ENCODE results near the gene RNF31. TPM values are rescaled to one million over a fixed set of nuclear protein-coding genes. Genes with fewer than 3 reads are reported as not detected.

The RNF31 gene
- total and polyA plus RNA-seq, 2 of the 13 experiments (the other 11 are each of a cell fraction or from before 2014, with no cell fraction given) = 48.2 to 86.8 TPM

DNA sequence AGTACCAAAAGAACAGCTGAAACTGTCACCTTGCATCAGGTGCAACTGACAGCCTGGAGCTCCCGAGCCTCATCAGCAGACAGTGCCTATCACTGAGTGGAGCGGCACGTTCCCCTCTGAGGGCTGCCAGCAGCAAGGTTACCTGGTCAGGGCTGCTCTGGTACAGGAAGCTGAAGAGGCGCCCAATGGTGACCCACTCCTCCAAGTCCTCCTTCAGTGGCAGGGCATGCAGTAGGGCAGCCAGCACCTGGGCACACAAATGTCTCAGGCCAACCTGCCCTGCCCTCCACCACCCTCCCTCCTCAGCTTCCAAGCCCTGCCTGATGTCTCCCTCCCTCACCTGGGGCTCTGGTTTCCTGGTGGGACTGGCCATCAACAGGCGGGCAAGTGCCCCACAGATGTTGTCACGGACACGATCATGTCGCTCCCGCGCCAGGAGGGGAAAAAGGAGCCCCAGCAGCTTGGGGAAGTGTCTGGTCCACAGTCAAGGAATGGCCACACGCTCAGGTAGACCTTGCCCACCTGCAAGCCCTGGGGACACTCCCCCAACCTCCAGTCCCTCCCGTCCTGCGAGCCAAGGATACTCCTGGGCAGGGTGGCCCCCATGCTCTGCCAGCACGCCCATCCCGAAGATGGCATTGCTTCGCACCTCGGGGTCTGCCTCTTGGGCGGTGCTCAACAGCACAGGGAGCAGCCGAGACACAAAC lies 34.2 kb downstream of the RNF31 start (continued):
- TF ChIP-seq HES4 (CRISPR knock-in tag; IDR thresholded peaks at IDR 0.05; ENCODE audit: borderline replicate concordance) = 0 out of 2 replicates have a peak, but pooled peaks have one; percentile 13
- TF ChIP-seq MATR3 (CRISPR knock-in tag; IDR thresholded peaks at IDR 0.05) = no peak
- TF ChIP-seq GMEB2 (CRISPR knock-in tag; IDR thresholded peaks at IDR 0.05; ENCODE audit: low read depth) = no peak
- TF ChIP-seq ETV6 (CRISPR knock-in tag; conservative IDR thresholded peaks at IDR 0.05) = no peak
- 0 out of 2 replicates have a peak, but pooled peaks have one; percentile 22 for TF ChIP-seq BORCS8-MEF2B (CRISPR knock-in tag; IDR thresholded peaks at IDR 0.05)

- no peak for DNase-seq (ENCODE audit: low spot score)
- H3K4me3 ChIP-seq (replicated peaks in 1 of 3; ENCODE audit: insufficient read depth in 1 of 3, low read depth in 2 of 3, low read length in 3 of 3) = no peak overlapping the region
- H3K4me1 ChIP-seq (ENCODE audit: insufficient read depth, low read length) = peaks cover 6% of the 10 kb centered on the region
- no peak overlapping the region for H3K9ac ChIP-seq (ENCODE audit: insufficient read depth, low read depth, low read length)
- H3K27ac ChIP-seq (ENCODE audit: extremely low read length, insufficient read depth, low read length) = no peak overlapping the region
- H3K27me3 ChIP-seq (ENCODE audit: control insufficient read depth in 1 of 2, insufficient read depth in 2 of 2, low read length in 2 of 2) = no peaks in the 10 kb centered on the region
- WGBS (ENCODE audit: low lambda C conversion rate) = 98% methylated on average over 14 of the region's 14 CpGs
- no peak; the same call in 2 of the 3 replicates for ATAC-seq
- CTCF ChIA-PET (ENCODE audit: low intra/inter-chr PET ratio, low total read pairs) = no interaction called here
- H2AFZ ChIP-seq (ENCODE audit: low read length) = no peak overlapping the region
- no peak overlapping the region for H3K4me2 ChIP-seq (ENCODE audit: low read depth, low read length)
- intact Hi-C loops (cut with micrococcal nuclease; ENCODE audit: unreplicated experiment) = no loop called here
- no peak for FAIRE-seq
- peaks cover 84 to 96% of the 10 kb centered on the region in 2 experiments for H3K36me3 ChIP-seq (replicated peaks in 1 of 2; ENCODE audit: control insufficient read depth in 1 of 2, insufficient read depth in 2 of 2, low read length in 2 of 2)
- in situ Hi-C loops (cut with HindIII; ENCODE audit: extremely low pct_ligation_motif_present, low pct_unique_long_range_greater_than_20kb) = no loop called here
- no TSS peak for BruUV-seq (replicated peaks)
- POLR2A ChIA-PET = interaction anchor here (1.0 to 8.1 kb wide), 7 partner anchors 13 to 124 kb away, joined by 3 to 53 read pairs (median 13); partner anchors contain the start of genes CHMP4A, IRF9, PCK2 and PSME2
- H4K20me1 ChIP-seq (ENCODE audit: insufficient read depth, low read length) = no peaks in the 10 kb centered on the region
- no peaks in the 10 kb centered on the region for H3K9me3 ChIP-seq (ENCODE audit: low read length)
- H3K79me2 ChIP-seq (ENCODE audit: insufficient read depth, low read length) = peaks cover 6% of the 10 kb centered on the region
- TF ChIP-seq BORCS8-MEF2B (CRISPR knock-in tag; IDR thresholded peaks at IDR 0.05) = 0 out of 2 replicates have a peak, but pooled peaks have one; percentile 3
- TF ChIP-seq ZXDC (CRISPR knock-in tag; IDR thresholded peaks at IDR 0.05) = no peak
- TF ChIP-seq RBM22 (optimal IDR thresholded peaks at IDR 0.05; ENCODE audit: low read length) = peak; percentile 36
- peak; percentile 66; the same call in 1 of the 2 replicates for TF ChIP-seq PAF1 (CRISPR knock-in tag; IDR thresholded peaks at IDR 0.05)
- 0 out of 2 replicates have a peak, but pooled peaks have one; percentile 15 for TF ChIP-seq ZNF34 (CRISPR knock-in tag; IDR thresholded peaks at IDR 0.05; ENCODE audit: borderline replicate concordance)
- TF ChIP-seq POLR2A (IDR thresholded peaks at IDR 0.05; ENCODE audit: insufficient read depth in 1 of 2, low read depth in 2 of 2, low read length in 2 of 2) = 0 out of 4 replicates have a peak, but pooled peaks of 1 of the 2 experiments have one; percentile 11
- peak; percentile 47; the same call in 1 of the 2 replicates for TF ChIP-seq RBFOX2 (IDR thresholded peaks at IDR 0.05; ENCODE audit: low read depth, low read length)
- TF ChIP-seq, protein P1, sequence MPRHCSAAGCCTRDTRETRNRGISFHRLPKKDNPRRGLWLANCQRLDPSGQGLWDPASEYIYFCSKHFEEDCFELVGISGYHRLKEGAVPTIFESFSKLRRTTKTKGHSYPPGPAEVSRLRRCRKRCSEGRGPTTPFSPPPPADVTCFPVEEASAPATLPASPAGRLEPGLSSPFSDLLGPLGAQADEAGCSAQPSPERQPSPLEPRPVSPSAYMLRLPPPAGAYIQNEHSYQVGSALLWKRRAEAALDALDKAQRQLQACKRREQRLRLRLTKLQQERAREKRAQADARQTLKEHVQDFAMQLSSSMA (CRISPR knock-in tag; IDR thresholded peaks at IDR 0.05) = 0 out of 2 replicates have a peak, but pooled peaks have one; percentile 30
- TF ChIP-seq ZNF883 (CRISPR knock-in tag; IDR thresholded peaks at IDR 0.05; ENCODE audit: not compliant biosample characterization) = no peak
- 0 out of 2 replicates have a peak, but pooled peaks have one; percentile 34 for TF ChIP-seq SSRP1 (CRISPR knock-in tag; IDR thresholded peaks at IDR 0.05)
- TF ChIP-seq ZNF558 (CRISPR knock-in tag; IDR thresholded peaks at IDR 0.05; ENCODE audit: borderline replicate concordance) = no peak
- no peak for TF ChIP-seq ZFX (CRISPR knock-in tag; IDR thresholded peaks at IDR 0.05; ENCODE audit: low read depth)
These were observed 35.0 kb downstream of the RNF31 start for GRCh38 chr14:24182110-24182882.

Measured in HepG2 (cell line).